Endothelial cell of umbilical vein (primary cell): ENCODE results near the gene FGD5. TPM values are rescaled to one million over a fixed set of nuclear protein-coding genes. Genes with fewer than 3 reads are reported as not detected.

ENCODE experiments used
- BruUV-seq: library from RNA; stranded (reverse); fragments of 400-500 nt; replicated peaks from 2 replicates; lab custom pipeline; 2021; lab: Mats Ljungman, UMichigan
- CTCF ChIA-PET: fragments of 300-600, 350-600 bp; sonication (Branson Sonifier 250); formaldehyde crosslinking; loops from one replicate; lab custom pipeline; 2021; ENCODE audit warnings: antibody characterized with exemption, inconsistent platforms; lab: Charles Lee
- POLR2A ChIA-PET: fragments of 300-600, 350-600 bp; sonication (Branson Sonifier 250); formaldehyde crosslinking; loops from one replicate; lab custom pipeline; 2021; ENCODE audit warnings: antibody characterized with exemption, inconsistent platforms; lab: Charles Lee
- DNase-seq: peaks from one replicate; pipeline ENCODE4 v3.0.0-alpha.2; 2011; ENCODE audit warnings: low read depth, low spot score
- FAIRE-seq: peaks from 2 replicates; lab custom pipeline; 2011; peaks lifted over from hg19 to GRCh38; lab: Jason Lieb, UNC
- H2AFZ ChIP-seq: 2 replicates; pipeline ENCODE4 v1.6.0; 2012; ENCODE audit warnings: low read depth, low read length, control low read depth, inconsistent platforms
- H3K27ac ChIP-seq: 2 replicates; pipeline ENCODE4 v1.5.1; 2011; ENCODE audit warnings: low read depth, mild to moderate bottlenecking, control low read depth, low read length, moderate library complexity; ENCODE audit not compliant: insufficient read depth
- H3K27me3 ChIP-seq, 2 experiments: 2 replicates each; pipeline versions ENCODE4 v1.6.0 to v1.6.1; 2011; ENCODE audit warnings: low read length in 2 of 2, mixed read lengths in 1 of 2; ENCODE audit not compliant: control insufficient read depth in 2 of 2, insufficient read depth in 2 of 2
- H3K36me3 ChIP-seq, 2 experiments: 2 replicates in 1 of 2; 3 replicates in 1 of 2; pipeline ENCODE4 v1.5.1; 2011; ENCODE audit warnings: low read length in 2 of 2, mild to moderate bottlenecking in 1 of 2, moderate library complexity in 1 of 2; ENCODE audit not compliant: control insufficient read depth in 2 of 2, insufficient read depth in 2 of 2; ENCODE audit errors: extremely low read depth in 1 of 2
- H3K4me1 ChIP-seq: 3 replicates; pipeline ENCODE4 v1.5.1; 2011; ENCODE audit warnings: mild to moderate bottlenecking, low read length; ENCODE audit not compliant: control insufficient read depth, insufficient read depth; ENCODE audit errors: extremely low read depth
- H3K4me2 ChIP-seq: 2 replicates; pipeline ENCODE4 v1.6.1; 2011; ENCODE audit warnings: low read length, control low read depth, mixed read lengths; ENCODE audit not compliant: insufficient read depth
- H3K4me3 ChIP-seq, 3 experiments: fragments of 200-600 bp in 1 of 3; sonication (generic), shearing (Covaris generic) in 1 of 3; replicated peaks in 1 of 3; 2 replicates each; pipeline ENCODE4 v1.5.1; 2011 to 2016; ENCODE audit warnings: control low read depth in 3 of 3, low read length in 3 of 3, mild to moderate bottlenecking in 2 of 3, inconsistent platforms in 1 of 3, low read depth in 1 of 3, moderate library complexity in 1 of 3; ENCODE audit not compliant: insufficient read depth in 1 of 3
- H3K79me2 ChIP-seq: 2 replicates; pipeline ENCODE4 v1.6.0; 2012; ENCODE audit warnings: low read length, inconsistent platforms; ENCODE audit not compliant: control insufficient read depth, insufficient read depth
- H3K9ac ChIP-seq: replicated peaks from 2 replicates; pipeline ENCODE3; 2011; ENCODE audit warnings: low read length, control low read depth; ENCODE audit not compliant: insufficient read depth; ENCODE audit errors: extremely low read depth
- H3K9me1 ChIP-seq: replicated peaks from 3 replicates; pipeline ENCODE4 v1.6.0; 2011; ENCODE audit warnings: mild to moderate bottlenecking, low read length; ENCODE audit not compliant: control insufficient read depth, insufficient read depth; ENCODE audit errors: extremely low read depth
- H3K9me3 ChIP-seq: replicated peaks from 2 replicates; pipeline ENCODE4 v1.5.1; 2012; ENCODE audit warnings: low read length, inconsistent platforms; ENCODE audit not compliant: control insufficient read depth, insufficient read depth
- H4K20me1 ChIP-seq: replicated peaks from 2 replicates; pipeline ENCODE3; 2011; ENCODE audit warnings: mild to moderate bottlenecking, low read length; ENCODE audit not compliant: control insufficient read depth, insufficient read depth; ENCODE audit errors: extremely low read depth
- CTCF ChIP-seq, 2 donors: IDR thresholded peaks; 1 replicate in 1 of 2; 2 replicates in 1 of 2; pipeline ENCODE4 v1.5.1; 2011; ENCODE audit warnings: low read length in 2 of 2, mild to moderate bottlenecking in 2 of 2, moderate library complexity in 2 of 2, control low read depth in 1 of 2, inconsistent platforms in 1 of 2, low read depth in 1 of 2; ENCODE audit not compliant: insufficient read depth in 1 of 2; ENCODE audit errors: extremely low read depth in 1 of 2
- FOS ChIP-seq: IDR thresholded peaks from 2 replicates; pipeline ENCODE4 v1.6.1; 2011; ENCODE audit warnings: mild to moderate bottlenecking, low read length, moderate library complexity, borderline replicate concordance; ENCODE audit not compliant: insufficient read depth
- MYC ChIP-seq: IDR thresholded peaks from one replicate; pipeline ENCODE4 v1.6.1; 2011; ENCODE audit warnings: mild to moderate bottlenecking, low read depth, low read length
- POLR2A ChIP-seq: IDR thresholded peaks from 2 replicates; pipeline ENCODE4 v1.6.1; 2012; ENCODE audit warnings: low read depth, mild to moderate bottlenecking, control low read depth, low read length
- dilution Hi-C: fragments of 300-500 bp; cut with MboI; formaldehyde crosslinking; loops from one replicate; pipeline ENCODE4 v1.15.0; 2019; ENCODE audit warnings: low sequenced_read_pairs; ENCODE audit not compliant: extremely low pct_ligation_motif_present
- intact Hi-C: fragments of 100-400 bp; cut with micrococcal nuclease; formaldehyde crosslinking; loops from one replicate; pipeline ENCODE4 v1.10.0; 2022
- polyA plus RNA-seq, 4 experiments: library from polyadenylated mRNA; depleted of rRNA in 3 of 4; stranded (reverse) in 3 of 4; unstranded in 1 of 4; fragments of >200 nt; gene quantifications; 2 replicates each; pipeline versions ENCODE4 v1.2.1 to v1.2.3, GENCODE V29; 2011 to 2012; ENCODE audit warnings: missing spikeins in 1 of 4
- total RNA-seq: library from RNA; stranded (reverse); gene quantifications from 2 replicates; pipeline ENCODE4 v1.2.3, GENCODE V29; 2021

Gene FGD5
- total and polyA plus RNA-seq, 2 donors (not counting 3 experiments of a cell fraction or from before 2014, with no cell fraction given), result 49.6 to 134 TPM

- intact Hi-C loops, result no loop called here
- no peak for DNase-seq
Observed at GRCh38 chr3:14872706-14873105, 53.9 kb downstream of the FGD5 start.

More at GRCh38 chr3:14872706-14873105, 53.9 kb downstream of the FGD5 start:
- H3K79me2 ChIP-seq, result peaks cover 6% of the 10 kb centered on the region
- FAIRE-seq, result no peak
- peaks cover 2% of the 10 kb centered on the region for H4K20me1 ChIP-seq
- no peaks in the 10 kb centered on the region for H3K9me1 ChIP-seq
- TF ChIP-seq FOS, result no peak
- TF ChIP-seq MYC, result no peak
- no peak for TF ChIP-seq CTCF (IDR thresholded peaks at IDR 0.05; ENCODE audit: extremely low read depth in 1 of 2, insufficient read depth in 1 of 2, low read depth in 1 of 2, low read length in 2 of 2)
- TF ChIP-seq POLR2A, result no peak
- H3K9me3 ChIP-seq, result no peaks in the 10 kb centered on the region
- no peak overlapping the region for H3K4me2 ChIP-seq
- no peak overlapping the region for H2AFZ ChIP-seq
- POLR2A ChIA-PET, result no interaction called here
- peaks cover 13% of the 10 kb centered on the region for H3K4me1 ChIP-seq
- peaks cover 6 to 34% of the 10 kb centered on the region in 2 experiments for H3K36me3 ChIP-seq
- H3K9ac ChIP-seq, result no peak overlapping the region
- CTCF ChIA-PET, result interaction anchor here (0.9 kb wide), 1 partner anchor 50 kb away, joined by 3 read pairs; no protein-coding TSS in a partner anchor
- H3K27ac ChIP-seq, result no peak overlapping the region
- H3K4me3 ChIP-seq, result no peak overlapping the region
- dilution Hi-C loops, result no loop called here
- H3K27me3 ChIP-seq, result no peaks in the 10 kb centered on the region
- no TSS peak for BruUV-seq
